Spleen (tissue), 11 donors: ENCODE measurements around the gene FKRP. TPM values are rescaled to one million over a fixed set of nuclear protein-coding genes. Genes with fewer than 3 reads are reported as not detected.

Source experiments
- DNase-seq: peaks from one replicate; pipeline ENCODE4 v3.0.0-alpha.2; 2020
- H3K27ac ChIP-seq, 8 donors: fragments of 200-600 bp; sonication (generic) in 7 of 8; 1 replicate in 4 of 8; 2 replicates in 4 of 8; pipeline versions ENCODE4 v1.5.0 to v1.8.0; 2016 to 2021; ENCODE audit warnings: inconsistent platforms in 4 of 8, mild to moderate bottlenecking in 4 of 8, moderate library complexity in 1 of 8
- H3K27me3 ChIP-seq, 7 donors: fragments of 200-600 bp; sonication (generic) in 6 of 7; replicated peaks in 1 of 7; 1 replicate in 4 of 7; 2 replicates in 3 of 7; pipeline versions ENCODE4 v1.5.0 to v1.8.0; 2016 to 2021; ENCODE audit warnings: inconsistent platforms in 3 of 7, mild to moderate bottlenecking in 1 of 7
- H3K36me3 ChIP-seq, 6 donors: fragments of 200-600 bp; sonication (generic) in 5 of 6; 1 replicate in 4 of 6; 2 replicates in 2 of 6; pipeline versions ENCODE4 v1.5.0 to v1.8.0; 2016 to 2021; ENCODE audit warnings: inconsistent platforms in 2 of 6
- H3K4me1 ChIP-seq, 6 donors: fragments of 200-600 bp; sonication (generic) in 5 of 6; 1 replicate in 3 of 6; 2 replicates in 3 of 6; pipeline versions ENCODE4 v1.5.0 to v1.8.0; 2016 to 2021; ENCODE audit warnings: inconsistent platforms in 3 of 6
- H3K4me3 ChIP-seq, 8 donors: fragments of 200-600 bp; sonication (generic) in 7 of 8; 1 replicate in 4 of 8; 2 replicates in 4 of 8; pipeline versions ENCODE4 v1.5.0 to v1.8.0; 2016 to 2021; ENCODE audit warnings: inconsistent platforms in 4 of 8, mild to moderate bottlenecking in 4 of 8, moderate library complexity in 2 of 8
- H3K9me3 ChIP-seq, 8 donors: fragments of 200-600 bp; sonication (generic) in 7 of 8; 1 replicate in 4 of 8; 2 replicates in 4 of 8; pipeline versions ENCODE4 v1.5.0 to v1.8.0; 2016 to 2021; ENCODE audit warnings: inconsistent platforms in 4 of 8
- CTCF ChIP-seq, 11 experiments: fragments of 200-600 bp in 7 of 11; fragments of 450-650 bp in 4 of 11; sonication (generic) in 4 of 11; IDR thresholded peaks in 8 of 11; conservative IDR thresholded peaks in 3 of 11; 1 replicate in 7 of 11; 2 replicates in 4 of 11; pipeline versions ENCODE4 v1.4.0 to v1.8.0; 2016 to 2021; ENCODE audit warnings: antibody characterized with exemption in 11 of 11, inconsistent platforms in 4 of 11, mild to moderate bottlenecking in 1 of 11
- POLR2A ChIP-seq, 3 donors: fragments of 450-650 bp; IDR thresholded peaks; one replicate each; pipeline ENCODE4 v1.5.1; 2017; ENCODE audit warnings: antibody characterized with exemption in 3 of 3, mild to moderate bottlenecking in 1 of 3
- POLR2AphosphoS5 ChIP-seq, 3 donors: sonication (generic); formaldehyde crosslinking; IDR thresholded peaks; one replicate each; pipeline ENCODE4 v1.5.1; 2017; ENCODE audit warnings: antibody characterized with exemption in 3 of 3
- WGBS, 5 donors: extraction: QIAGEN DNeasy Blood & Tissue Kit in 3 of 5; methylation state at CpG; one replicate each; pipeline versions ENCODE4 v1.1.5 to v1.1.7; 2013 to 2018; 5-methylcytosine and 5-hydroxymethylcytosine counted together
- intact Hi-C: fragments of 100-400 bp; cut with DNase I; formaldehyde crosslinking; loops from one replicate; pipeline ENCODE4 v1.15.0; 2023; ENCODE audit warnings: low total_unique reads
- polyA plus RNA-seq, 3 donors: library from polyadenylated mRNA; stranded (reverse); fragments of 200-250 nt; gene quantifications; one replicate each; pipeline ENCODE4 v1.2.1, GENCODE V29; 2013
- total RNA-seq, 7 donors: library from RNA; depleted of rRNA in 3 of 7; stranded (reverse); fragments of >200 nt in 3 of 7; fragmentation: NEBNext Ultra II Directional in 4 of 7; extraction: Animal tissue kit (Norgen Biotek cat#: 25700) in 4 of 7; gene quantifications; one replicate each; pipeline versions ENCODE4 v1.1.0 to v1.2.1, GENCODE V29; 2016 to 2021
- donor health status: healthy with polysubstance abuse.
- donor health status: DM: no; HTN: no; CAD: no; lungs with moderate emphysema.
- donor health status: DM: no; HTN: no; CAD: no.
- donor health status: Bipolar disorder and iron deficiency.
- donor health status: healthy.
- donor health status: DM: no; HTN: no; CAD: no.
- donor health status: DM: yes; HTN: yes; CAD: no.

FKRP gene
- total and polyA plus RNA-seq, 10 donors, result 5.3 to 24.8 (median 18.8) TPM

- peaks cover 0 to 50% (median 38%) of the 10 kb centered on the region in 6 donors for H3K36me3 ChIP-seq
- 20 to 29% (median 22%) methylated on average over 13 to 17 of the region's 17 CpGs for WGBS, 5 donors
These were observed 27.5 kb upstream of the FKRP start for GRCh38 chr19:46718157-46718933.

GRCh38 chr19:46718934-46719622 lies 26.8 kb upstream of the FKRP start:
- WGBS, 5 donors, result 49 to 58% (median 55%) methylated on average over 13 to 15 of the region's 15 CpGs
- intact Hi-C loops, result no loop called here
- Histone ChIP-seq H3K4me3 (peak overlapping the region in 5 of 8 donors; percentile 76 to 93 (median 79)), H3K27me3 (no peaks in the 10 kb centered on the region), H3K4me1 (peaks cover 51 to 93% (median 84%) of the 10 kb centered on the region in 6 donors), H3K36me3 (peaks cover 0 to 57% (median 44%) of the 10 kb centered on the region in 6 donors), H3K27ac (peak overlapping the region; percentile 87 to 98 (median 96)), H3K9me3 (no peaks in the 10 kb centered on the region)
- TF ChIP-seq CTCF (IDR thresholded peaks at IDR 0.05 in 8 of 11, conservative IDR thresholded peaks at IDR 0.05 in 3 of 11) (no peak), POLR2A (IDR thresholded peaks at IDR 0.05) (no peak), POLR2AphosphoS5 (IDR thresholded peaks at IDR 0.05) (peak; percentile 37 to 63 (median 47))
- DNase-seq, result peak; percentile 89

More at GRCh38 chr19:46718157-46718933, 27.5 kb upstream of the FKRP start:
- Histone ChIP-seq H3K27ac (peak overlapping the region; percentile 87 to 98 (median 96)), H3K4me1 (peaks cover 50 to 93% (median 85%) of the 10 kb centered on the region in 6 donors), H3K9me3 (no peaks in the 10 kb centered on the region), H3K27me3 (no peaks in the 10 kb centered on the region), H3K4me3 (peak overlapping the region; percentile 55 to 93 (median 77))
- TF ChIP-seq POLR2AphosphoS5 (IDR thresholded peaks at IDR 0.05) (peak; percentile 44 to 80 (median 79)), POLR2A (IDR thresholded peaks at IDR 0.05) (no peak)
- peak; percentile 91 for DNase-seq
- intact Hi-C loops, result no loop called here

GRCh38 chr19:46719629-46720502 lies 26.0 kb upstream of the FKRP start:
- intact Hi-C loops, result no loop called here
- peaks cover 49 to 94% (median 83%) of the 10 kb centered on the region in 6 donors for H3K4me1 ChIP-seq
- TF ChIP-seq POLR2AphosphoS5 (IDR thresholded peaks at IDR 0.05) (no peak), CTCF (IDR thresholded peaks at IDR 0.05 in 8 of 11, conservative IDR thresholded peaks at IDR 0.05 in 3 of 11) (no peak), POLR2A (IDR thresholded peaks at IDR 0.05) (no peak)
- DNase-seq, result peak; percentile 78
- peak overlapping the region in 1 of 8 donors; percentile 93 for H3K4me3 ChIP-seq
- peak overlapping the region; percentile 1 to 98 (median 94) for H3K27ac ChIP-seq
- peaks cover 0 to 65% (median 52%) of the 10 kb centered on the region in 6 donors for H3K36me3 ChIP-seq
- 73 to 81% (median 77%) methylated on average over 19 to 25 of the region's 25 CpGs for WGBS, 5 donors
- H3K9me3 ChIP-seq, result no peaks in the 10 kb centered on the region
- no peaks in the 10 kb centered on the region for H3K27me3 ChIP-seq
